GM23338 (cell line): ENCODE measurements around the gene CHKB.

Source experiments
- CREB1 ChIP-seq: fragments of 250-450 bp; sonication (Bioruptor Pico); IDR thresholded peaks from 2 replicates; pipeline ENCODE4 v1.5.0; 2020; ENCODE audit warnings: low read depth, mild to moderate bottlenecking, moderate library complexity
- EZH2 ChIP-seq: fragments of 200-600 bp; sonication (generic); IDR thresholded peaks from one replicate; pipeline ENCODE4 v1.8.0; 2017; ENCODE audit warnings: antibody characterized with exemption, mild to moderate bottlenecking, low read depth; ENCODE audit not compliant: unreplicated experiment
- EZH2phosphoT487 ChIP-seq: fragments of 200-600 bp; sonication (generic); IDR thresholded peaks from one replicate; pipeline ENCODE4 v1.8.1; 2018; ENCODE audit warnings: antibody characterized with exemption; ENCODE audit not compliant: unreplicated experiment
- JUNB ChIP-seq: IDR thresholded peaks from one replicate; pipeline ENCODE4 v1.6.1; 2016; ENCODE audit warnings: antibody characterized with exemption; ENCODE audit not compliant: unreplicated experiment
- POLR2AphosphoS5 ChIP-seq: IDR thresholded peaks from 2 replicates; pipeline ENCODE4 v1.6.1; 2016; ENCODE audit warnings: antibody characterized with exemption, low read depth
- ZNF114 ChIP-seq: fragments of 250-450 bp; sonication (Bioruptor Pico); IDR thresholded peaks from 2 replicates; pipeline ENCODE4 v1.5.0; 2020; ENCODE audit warnings: mild to moderate bottlenecking, moderate library complexity
- ZNF331 ChIP-seq: fragments of 250-450 bp; sonication (Bioruptor Pico); IDR thresholded peaks from 2 replicates; pipeline ENCODE4 v1.5.0; 2020; ENCODE audit warnings: low read depth, mild to moderate bottlenecking, moderate library complexity
- TF ChIP-seq, protein P1 (sequence below): IDR thresholded peaks from one replicate; pipeline ENCODE4 v1.6.1; 2018; ENCODE audit warnings: antibody characterized with exemption; ENCODE audit not compliant: unreplicated experiment
- TF ChIP-seq, protein P2 (sequence below), 2 experiments: fragments of 200-600 bp in 1 of 2; sonication (generic) in 1 of 2; conservative IDR thresholded peaks; 2 replicates each; pipeline versions ENCODE4 v1.5.1 to v1.6.1; 2016 to 2017; ENCODE audit warnings: antibody characterized with exemption in 2 of 2, low read depth in 2 of 2, mild to moderate bottlenecking in 2 of 2, moderate library complexity in 1 of 2
- TF ChIP-seq, protein P3 (sequence below): fragments of 250-450 bp; sonication (Bioruptor Pico); IDR thresholded peaks from 2 replicates; pipeline ENCODE4 v1.5.0; 2020; ENCODE audit warnings: mild to moderate bottlenecking, moderate library complexity
- TF ChIP-seq, protein P4 (sequence below): IDR thresholded peaks from 2 replicates; pipeline ENCODE4 v1.6.1; 2016; ENCODE audit warnings: antibody characterized with exemption

DNA sequence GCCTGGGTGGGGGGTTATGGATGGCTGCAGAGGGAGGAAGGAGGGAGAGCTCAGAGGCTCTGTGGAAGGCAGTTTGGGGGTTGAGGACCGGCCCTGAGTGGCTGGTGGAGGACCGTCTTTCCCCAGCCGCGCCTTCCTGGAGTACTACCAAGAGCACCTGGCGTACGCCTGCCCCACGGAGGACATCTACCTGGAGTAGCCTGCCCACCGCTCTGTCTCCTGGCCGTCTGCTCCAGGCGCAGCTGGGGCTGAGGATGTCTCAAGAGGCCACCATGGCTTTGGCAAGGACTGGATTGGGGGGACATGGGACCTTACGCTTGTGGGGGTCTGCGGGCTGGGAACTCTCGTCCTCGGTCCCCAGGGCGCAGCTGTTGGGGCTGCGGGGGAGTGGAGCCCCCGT, 27.9 kb upstream of the CHKB start:
- TF ChIP-seq EZH2 (no peak), POLR2AphosphoS5 (no peak), JUNB (no peak), CREB1 (CRISPR knock-in tag) (no peak), EZH2phosphoT487 (no peak), ZNF114 (CRISPR knock-in tag) (no peak), ZNF331 (CRISPR knock-in tag) (no peak)
- TF ChIP-seq, protein P1, sequence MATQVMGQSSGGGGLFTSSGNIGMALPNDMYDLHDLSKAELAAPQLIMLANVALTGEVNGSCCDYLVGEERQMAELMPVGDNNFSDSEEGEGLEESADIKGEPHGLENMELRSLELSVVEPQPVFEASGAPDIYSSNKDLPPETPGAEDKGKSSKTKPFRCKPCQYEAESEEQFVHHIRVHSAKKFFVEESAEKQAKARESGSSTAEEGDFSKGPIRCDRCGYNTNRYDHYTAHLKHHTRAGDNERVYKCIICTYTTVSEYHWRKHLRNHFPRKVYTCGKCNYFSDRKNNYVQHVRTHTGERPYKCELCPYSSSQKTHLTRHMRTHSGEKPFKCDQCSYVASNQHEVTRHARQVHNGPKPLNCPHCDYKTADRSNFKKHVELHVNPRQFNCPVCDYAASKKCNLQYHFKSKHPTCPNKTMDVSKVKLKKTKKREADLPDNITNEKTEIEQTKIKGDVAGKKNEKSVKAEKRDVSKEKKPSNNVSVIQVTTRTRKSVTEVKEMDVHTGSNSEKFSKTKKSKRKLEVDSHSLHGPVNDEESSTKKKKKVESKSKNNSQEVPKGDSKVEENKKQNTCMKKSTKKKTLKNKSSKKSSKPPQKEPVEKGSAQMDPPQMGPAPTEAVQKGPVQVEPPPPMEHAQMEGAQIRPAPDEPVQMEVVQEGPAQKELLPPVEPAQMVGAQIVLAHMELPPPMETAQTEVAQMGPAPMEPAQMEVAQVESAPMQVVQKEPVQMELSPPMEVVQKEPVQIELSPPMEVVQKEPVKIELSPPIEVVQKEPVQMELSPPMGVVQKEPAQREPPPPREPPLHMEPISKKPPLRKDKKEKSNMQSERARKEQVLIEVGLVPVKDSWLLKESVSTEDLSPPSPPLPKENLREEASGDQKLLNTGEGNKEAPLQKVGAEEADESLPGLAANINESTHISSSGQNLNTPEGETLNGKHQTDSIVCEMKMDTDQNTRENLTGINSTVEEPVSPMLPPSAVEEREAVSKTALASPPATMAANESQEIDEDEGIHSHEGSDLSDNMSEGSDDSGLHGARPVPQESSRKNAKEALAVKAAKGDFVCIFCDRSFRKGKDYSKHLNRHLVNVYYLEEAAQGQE, result no peak
- TF ChIP-seq, protein P2, sequence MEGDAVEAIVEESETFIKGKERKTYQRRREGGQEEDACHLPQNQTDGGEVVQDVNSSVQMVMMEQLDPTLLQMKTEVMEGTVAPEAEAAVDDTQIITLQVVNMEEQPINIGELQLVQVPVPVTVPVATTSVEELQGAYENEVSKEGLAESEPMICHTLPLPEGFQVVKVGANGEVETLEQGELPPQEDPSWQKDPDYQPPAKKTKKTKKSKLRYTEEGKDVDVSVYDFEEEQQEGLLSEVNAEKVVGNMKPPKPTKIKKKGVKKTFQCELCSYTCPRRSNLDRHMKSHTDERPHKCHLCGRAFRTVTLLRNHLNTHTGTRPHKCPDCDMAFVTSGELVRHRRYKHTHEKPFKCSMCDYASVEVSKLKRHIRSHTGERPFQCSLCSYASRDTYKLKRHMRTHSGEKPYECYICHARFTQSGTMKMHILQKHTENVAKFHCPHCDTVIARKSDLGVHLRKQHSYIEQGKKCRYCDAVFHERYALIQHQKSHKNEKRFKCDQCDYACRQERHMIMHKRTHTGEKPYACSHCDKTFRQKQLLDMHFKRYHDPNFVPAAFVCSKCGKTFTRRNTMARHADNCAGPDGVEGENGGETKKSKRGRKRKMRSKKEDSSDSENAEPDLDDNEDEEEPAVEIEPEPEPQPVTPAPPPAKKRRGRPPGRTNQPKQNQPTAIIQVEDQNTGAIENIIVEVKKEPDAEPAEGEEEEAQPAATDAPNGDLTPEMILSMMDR (conservative IDR thresholded peaks at IDR 0.05; ENCODE audit: low read depth in 2 of 2), result no peak
- TF ChIP-seq, protein P3, sequence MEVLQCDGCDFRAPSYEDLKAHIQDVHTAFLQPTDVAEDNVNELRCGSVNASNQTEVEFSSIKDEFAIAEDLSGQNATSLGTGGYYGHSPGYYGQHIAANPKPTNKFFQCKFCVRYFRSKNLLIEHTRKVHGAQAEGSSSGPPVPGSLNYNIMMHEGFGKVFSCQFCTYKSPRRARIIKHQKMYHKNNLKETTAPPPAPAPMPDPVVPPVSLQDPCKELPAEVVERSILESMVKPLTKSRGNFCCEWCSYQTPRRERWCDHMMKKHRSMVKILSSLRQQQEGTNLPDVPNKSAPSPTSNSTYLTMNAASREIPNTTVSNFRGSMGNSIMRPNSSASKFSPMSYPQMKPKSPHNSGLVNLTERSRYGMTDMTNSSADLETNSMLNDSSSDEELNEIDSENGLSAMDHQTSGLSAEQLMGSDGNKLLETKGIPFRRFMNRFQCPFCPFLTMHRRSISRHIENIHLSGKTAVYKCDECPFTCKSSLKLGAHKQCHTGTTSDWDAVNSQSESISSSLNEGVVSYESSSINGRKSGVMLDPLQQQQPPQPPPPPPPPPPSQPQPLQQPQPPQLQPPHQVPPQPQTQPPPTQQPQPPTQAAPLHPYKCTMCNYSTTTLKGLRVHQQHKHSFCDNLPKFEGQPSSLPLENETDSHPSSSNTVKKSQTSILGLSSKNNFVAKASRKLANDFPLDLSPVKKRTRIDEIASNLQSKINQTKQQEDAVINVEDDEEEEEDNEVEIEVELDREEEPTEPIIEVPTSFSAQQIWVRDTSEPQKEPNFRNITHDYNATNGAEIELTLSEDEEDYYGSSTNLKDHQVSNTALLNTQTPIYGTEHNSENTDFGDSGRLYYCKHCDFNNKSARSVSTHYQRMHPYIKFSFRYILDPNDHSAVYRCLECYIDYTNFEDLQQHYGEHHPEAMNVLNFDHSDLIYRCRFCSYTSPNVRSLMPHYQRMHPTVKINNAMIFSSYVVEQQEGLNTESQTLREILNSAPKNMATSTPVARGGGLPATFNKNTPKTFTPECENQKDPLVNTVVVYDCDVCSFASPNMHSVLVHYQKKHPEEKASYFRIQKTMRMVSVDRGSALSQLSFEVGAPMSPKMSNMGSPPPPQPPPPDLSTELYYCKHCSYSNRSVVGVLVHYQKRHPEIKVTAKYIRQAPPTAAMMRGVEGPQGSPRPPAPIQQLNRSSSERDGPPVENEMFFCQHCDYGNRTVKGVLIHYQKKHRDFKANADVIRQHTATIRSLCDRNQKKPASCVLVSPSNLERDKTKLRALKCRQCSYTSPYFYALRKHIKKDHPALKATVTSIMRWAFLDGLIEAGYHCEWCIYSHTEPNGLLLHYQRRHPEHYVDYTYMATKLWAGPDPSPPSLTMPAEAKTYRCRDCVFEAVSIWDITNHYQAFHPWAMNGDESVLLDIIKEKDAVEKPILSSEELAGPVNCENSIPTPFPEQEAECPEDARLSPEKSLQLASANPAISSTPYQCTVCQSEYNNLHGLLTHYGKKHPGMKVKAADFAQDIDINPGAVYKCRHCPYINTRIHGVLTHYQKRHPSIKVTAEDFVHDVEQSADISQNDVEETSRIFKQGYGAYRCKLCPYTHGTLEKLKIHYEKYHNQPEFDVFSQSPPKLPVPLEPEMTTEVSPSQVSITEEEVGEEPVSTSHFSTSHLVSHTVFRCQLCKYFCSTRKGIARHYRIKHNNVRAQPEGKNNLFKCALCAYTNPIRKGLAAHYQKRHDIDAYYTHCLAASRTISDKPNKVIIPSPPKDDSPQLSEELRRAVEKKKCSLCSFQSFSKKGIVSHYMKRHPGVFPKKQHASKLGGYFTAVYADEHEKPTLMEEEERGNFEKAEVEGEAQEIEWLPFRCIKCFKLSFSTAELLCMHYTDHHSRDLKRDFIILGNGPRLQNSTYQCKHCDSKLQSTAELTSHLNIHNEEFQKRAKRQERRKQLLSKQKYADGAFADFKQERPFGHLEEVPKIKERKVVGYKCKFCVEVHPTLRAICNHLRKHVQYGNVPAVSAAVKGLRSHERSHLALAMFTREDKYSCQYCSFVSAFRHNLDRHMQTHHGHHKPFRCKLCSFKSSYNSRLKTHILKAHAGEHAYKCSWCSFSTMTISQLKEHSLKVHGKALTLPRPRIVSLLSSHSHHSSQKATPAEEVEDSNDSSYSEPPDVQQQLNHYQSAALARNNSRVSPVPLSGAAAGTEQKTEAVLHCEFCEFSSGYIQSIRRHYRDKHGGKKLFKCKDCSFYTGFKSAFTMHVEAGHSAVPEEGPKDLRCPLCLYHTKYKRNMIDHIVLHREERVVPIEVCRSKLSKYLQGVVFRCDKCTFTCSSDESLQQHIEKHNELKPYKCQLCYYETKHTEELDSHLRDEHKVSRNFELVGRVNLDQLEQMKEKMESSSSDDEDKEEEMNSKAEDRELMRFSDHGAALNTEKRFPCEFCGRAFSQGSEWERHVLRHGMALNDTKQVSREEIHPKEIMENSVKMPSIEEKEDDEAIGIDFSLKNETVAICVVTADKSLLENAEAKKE (CRISPR knock-in tag), result no peak
- TF ChIP-seq, protein P4, sequence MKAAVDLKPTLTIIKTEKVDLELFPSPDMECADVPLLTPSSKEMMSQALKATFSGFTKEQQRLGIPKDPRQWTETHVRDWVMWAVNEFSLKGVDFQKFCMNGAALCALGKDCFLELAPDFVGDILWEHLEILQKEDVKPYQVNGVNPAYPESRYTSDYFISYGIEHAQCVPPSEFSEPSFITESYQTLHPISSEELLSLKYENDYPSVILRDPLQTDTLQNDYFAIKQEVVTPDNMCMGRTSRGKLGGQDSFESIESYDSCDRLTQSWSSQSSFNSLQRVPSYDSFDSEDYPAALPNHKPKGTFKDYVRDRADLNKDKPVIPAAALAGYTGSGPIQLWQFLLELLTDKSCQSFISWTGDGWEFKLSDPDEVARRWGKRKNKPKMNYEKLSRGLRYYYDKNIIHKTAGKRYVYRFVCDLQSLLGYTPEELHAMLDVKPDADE, result no peak
